HepG2 (cell line): ENCODE data around the gene IDUA. TPM values are rescaled to one million over a fixed set of nuclear protein-coding genes. Genes with fewer than 3 reads are reported as not detected.
A peak's percentile ranks its signal among the peaks of the same experiment; 100 is the strongest.

Experiments
- AKAP8 ChIP-seq: sonication (generic); formaldehyde crosslinking; IDR thresholded peaks from 2 replicates; pipeline ENCODE4 v1.5.1; 2020; ENCODE audit warnings: mild to moderate bottlenecking, missing genetic modification reagents
- HBP1 ChIP-seq: IDR thresholded peaks from 2 replicates; pipeline ENCODE4 v1.6.1; 2016; ENCODE audit warnings: low read depth, control low read depth
- HINFP ChIP-seq: sonication (generic); formaldehyde crosslinking; IDR thresholded peaks from 2 replicates; pipeline ENCODE4 v1.4.0; 2020; ENCODE audit warnings: low read depth, mild to moderate bottlenecking, missing genetic modification reagents
- IRX3 ChIP-seq: sonication (generic); formaldehyde crosslinking; IDR thresholded peaks from 2 replicates; pipeline ENCODE4 v1.8.1; 2023; ENCODE audit warnings: mild to moderate bottlenecking, low read depth, missing genetic modification reagents, borderline replicate concordance
- LCORL ChIP-seq, 2 experiments: fragments of 450-650 bp in 1 of 2; sonication (generic) in 1 of 2; formaldehyde crosslinking in 1 of 2; IDR thresholded peaks; 2 replicates each; pipeline versions ENCODE4 v1.5.0 to v1.6.1; 2017 to 2020; ENCODE audit warnings: antibody characterized with exemption in 1 of 2, missing genetic modification reagents in 1 of 2
- MBD4 ChIP-seq: IDR thresholded peaks from 2 replicates; pipeline ENCODE4 v1.6.1; 2012; ENCODE audit warnings: low read length, inconsistent platforms, borderline replicate concordance
- PBX3 ChIP-seq: sonication (generic); formaldehyde crosslinking; IDR thresholded peaks from 2 replicates; pipeline ENCODE4 v1.8.1; 2023; ENCODE audit warnings: missing genetic modification reagents, inconsistent platforms, borderline replicate concordance
- PLSCR1 ChIP-seq: sonication (generic); formaldehyde crosslinking; IDR thresholded peaks from 2 replicates; pipeline ENCODE4 v1.5.0; 2020; ENCODE audit warnings: missing genetic modification reagents, mild to moderate bottlenecking, borderline replicate concordance
- SNAPC2 ChIP-seq: sonication (generic); formaldehyde crosslinking; IDR thresholded peaks from 2 replicates; pipeline ENCODE4 v1.8.1; 2022; ENCODE audit warnings: mild to moderate bottlenecking, missing genetic modification reagents
- TEF ChIP-seq: sonication (generic); formaldehyde crosslinking; IDR thresholded peaks from 2 replicates; pipeline ENCODE4 v1.5.0; 2020; ENCODE audit warnings: missing genetic modification reagents
- ZBTB4 ChIP-seq: sonication (generic); formaldehyde crosslinking; IDR thresholded peaks from 2 replicates; pipeline ENCODE4 v1.4.0; 2020; ENCODE audit warnings: missing genetic modification reagents, mild to moderate bottlenecking, borderline replicate concordance
- ZNF20 ChIP-seq: sonication (generic); formaldehyde crosslinking; IDR thresholded peaks from 2 replicates; pipeline ENCODE4 v1.4.0; 2020; ENCODE audit warnings: mild to moderate bottlenecking, moderate library complexity, missing genetic modification reagents
- ZNF256 ChIP-seq: sonication (generic); formaldehyde crosslinking; conservative IDR thresholded peaks from 2 replicates; pipeline ENCODE4 v1.4.0; 2020; ENCODE audit warnings: missing genetic modification reagents
- ZNF460 ChIP-seq: sonication (generic); formaldehyde crosslinking; IDR thresholded peaks from 2 replicates; pipeline ENCODE4 v1.5.1; 2020; ENCODE audit warnings: missing genetic modification reagents, mild to moderate bottlenecking, borderline replicate concordance
- ZNF550 ChIP-seq: sonication (generic); formaldehyde crosslinking; IDR thresholded peaks from 2 replicates; pipeline ENCODE4 v1.4.0; 2020; ENCODE audit warnings: mild to moderate bottlenecking, missing genetic modification reagents, borderline replicate concordance
- ZNF589 ChIP-seq: sonication (generic); formaldehyde crosslinking; conservative IDR thresholded peaks from 2 replicates; pipeline ENCODE4 v1.8.0; 2022; ENCODE audit warnings: mild to moderate bottlenecking, moderate library complexity, missing genetic modification reagents
- ZNF737 ChIP-seq: sonication (generic); formaldehyde crosslinking; IDR thresholded peaks from 2 replicates; pipeline ENCODE4 v1.5.0; 2020; ENCODE audit warnings: missing genetic modification reagents, mild to moderate bottlenecking, borderline replicate concordance
- ZSCAN20 ChIP-seq: sonication (generic); formaldehyde crosslinking; IDR thresholded peaks from 2 replicates; pipeline ENCODE4 v1.4.0; 2020; ENCODE audit warnings: missing genetic modification reagents, mild to moderate bottlenecking, borderline replicate concordance
- polyA plus RNA-seq, 8 experiments: library from polyadenylated mRNA; depleted of rRNA in 3 of 8; stranded (reverse) in 7 of 8; unstranded in 1 of 8; fragments of >200 nt; fragmentation: Illumina TruSeq in 4 of 8; extraction: Trizol in 4 of 8; gene quantifications; 2 replicates each; pipeline versions ENCODE4 v1.2.1 to v1.2.3, GENCODE V29; 2011 to 2016; ENCODE audit warnings: low read depth in 4 of 8, missing spikeins in 1 of 8, mixed read lengths in 1 of 8; ENCODE audit not compliant: insufficient read depth in 1 of 8
- total RNA-seq, 5 experiments: library from RNA; depleted of rRNA; stranded (reverse); fragments of >200 nt; fragmentation: Illumina TruSeq; extraction: Trizol; gene quantifications; 2 replicates each; pipeline ENCODE4 v1.2.3, GENCODE V29; 2016; ENCODE audit warnings: low read depth in 1 of 5

Gene IDUA
- total and polyA plus RNA-seq, 2 of the 13 experiments (the other 11 are each of a cell fraction or from before 2014, with no cell fraction given): 0.77 to 1.0 TPM

- TF ChIP-seq HBP1 (CRISPR knock-in tag) (no peak), HINFP (CRISPR knock-in tag) (0 out of 2 replicates have a peak, but pooled peaks have one; percentile 54), ZNF550 (CRISPR knock-in tag) (no peak), ZNF256 (no peak), IRX3 (CRISPR knock-in tag) (peak; percentile 88; the same call in 1 of the 2 replicates), SNAPC2 (CRISPR knock-in tag) (no peak; the same call in 1 of the 2 replicates), ZNF460 (CRISPR knock-in tag) (no peak), ZSCAN20 (CRISPR knock-in tag) (peak; percentile 62; the same call in 1 of the 2 replicates), MBD4 (no peak), LCORL (IDR thresholded peaks at IDR 0.05) (no peak), LCORL (CRISPR knock-in tag; IDR thresholded peaks at IDR 0.05) (no peak), PBX3 (CRISPR knock-in tag) (0 out of 2 replicates have a peak, but pooled peaks have one; percentile 51), TEF (CRISPR knock-in tag) (no peak), AKAP8 (CRISPR knock-in tag) (peak; percentile 98; the same call in 1 of the 2 replicates), ZNF737 (CRISPR knock-in tag) (no peak), ZNF20 (CRISPR knock-in tag) (no peak), PLSCR1 (no peak), ZNF589 (CRISPR knock-in tag) (no peak), ZBTB4 (no peak)
Measured at GRCh38 chr4:986879-987623, at the start of gene IDUA (continued).
